ENCODE data around the gene GAA.

GRCh38 chr17:80125656-80126448 lies 24.5 kb downstream of the GAA start:
- TF ChIP-seq CTCF (IDR thresholded peaks at IDR 0.05), result no peak
- TF ChIP-seq POLR2A (IDR thresholded peaks at IDR 0.05), result no peak
